Measurements from ENCODE around the gene ARRB2.

The ARRB2 gene

GRCh38 chr17:4666296-4666695 is 44.1 kb upstream of the ARRB2 start:
- TF ChIP-seq FOXP2 (optimal IDR thresholded peaks at IDR 0.05; ENCODE audit: borderline replicate concordance, extremely low read depth, extremely low read length, insufficient read depth), result no peak
- TF ChIP-seq, protein P1, sequence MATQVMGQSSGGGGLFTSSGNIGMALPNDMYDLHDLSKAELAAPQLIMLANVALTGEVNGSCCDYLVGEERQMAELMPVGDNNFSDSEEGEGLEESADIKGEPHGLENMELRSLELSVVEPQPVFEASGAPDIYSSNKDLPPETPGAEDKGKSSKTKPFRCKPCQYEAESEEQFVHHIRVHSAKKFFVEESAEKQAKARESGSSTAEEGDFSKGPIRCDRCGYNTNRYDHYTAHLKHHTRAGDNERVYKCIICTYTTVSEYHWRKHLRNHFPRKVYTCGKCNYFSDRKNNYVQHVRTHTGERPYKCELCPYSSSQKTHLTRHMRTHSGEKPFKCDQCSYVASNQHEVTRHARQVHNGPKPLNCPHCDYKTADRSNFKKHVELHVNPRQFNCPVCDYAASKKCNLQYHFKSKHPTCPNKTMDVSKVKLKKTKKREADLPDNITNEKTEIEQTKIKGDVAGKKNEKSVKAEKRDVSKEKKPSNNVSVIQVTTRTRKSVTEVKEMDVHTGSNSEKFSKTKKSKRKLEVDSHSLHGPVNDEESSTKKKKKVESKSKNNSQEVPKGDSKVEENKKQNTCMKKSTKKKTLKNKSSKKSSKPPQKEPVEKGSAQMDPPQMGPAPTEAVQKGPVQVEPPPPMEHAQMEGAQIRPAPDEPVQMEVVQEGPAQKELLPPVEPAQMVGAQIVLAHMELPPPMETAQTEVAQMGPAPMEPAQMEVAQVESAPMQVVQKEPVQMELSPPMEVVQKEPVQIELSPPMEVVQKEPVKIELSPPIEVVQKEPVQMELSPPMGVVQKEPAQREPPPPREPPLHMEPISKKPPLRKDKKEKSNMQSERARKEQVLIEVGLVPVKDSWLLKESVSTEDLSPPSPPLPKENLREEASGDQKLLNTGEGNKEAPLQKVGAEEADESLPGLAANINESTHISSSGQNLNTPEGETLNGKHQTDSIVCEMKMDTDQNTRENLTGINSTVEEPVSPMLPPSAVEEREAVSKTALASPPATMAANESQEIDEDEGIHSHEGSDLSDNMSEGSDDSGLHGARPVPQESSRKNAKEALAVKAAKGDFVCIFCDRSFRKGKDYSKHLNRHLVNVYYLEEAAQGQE (IDR thresholded peaks at IDR 0.05; ENCODE audit: insufficient read depth in 1 of 2, low read depth in 2 of 2, low read length in 2 of 2), result no peak
- no peak for TF ChIP-seq TAF1 (IDR thresholded peaks at IDR 0.05; ENCODE audit: borderline replicate concordance, insufficient read depth, low read length)
- TF ChIP-seq POLR2AphosphoS5 (IDR thresholded peaks at IDR 0.05; ENCODE audit: low read depth, low read length), result no peak
- no peak for TF ChIP-seq SIN3A (IDR thresholded peaks at IDR 0.05; ENCODE audit: borderline replicate concordance, insufficient read depth, low read length)

DNA sequence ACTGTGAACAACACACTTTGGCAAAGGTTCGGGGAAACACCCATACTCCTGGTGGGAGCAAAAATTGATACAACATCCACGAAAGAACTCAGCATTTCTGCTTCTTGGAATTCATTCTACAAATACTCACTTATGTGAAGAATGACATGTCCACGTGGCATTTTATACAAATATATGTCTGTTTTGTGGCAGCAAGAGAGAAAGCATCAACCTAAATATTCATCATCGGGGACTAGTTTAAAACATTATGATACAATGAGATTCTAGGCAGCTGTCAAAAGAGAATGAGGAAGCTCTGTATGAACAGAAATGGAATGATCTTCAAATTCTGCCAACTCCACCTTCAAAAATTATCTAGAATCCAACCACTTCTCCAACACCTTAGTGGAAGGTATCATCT is 43.3 kb upstream of the ARRB2 start:
- TF ChIP-seq FOXP2 (optimal IDR thresholded peaks at IDR 0.05; ENCODE audit: borderline replicate concordance, extremely low read depth, extremely low read length, insufficient read depth) (no peak), SIN3A (IDR thresholded peaks at IDR 0.05; ENCODE audit: borderline replicate concordance, insufficient read depth, low read length) (no peak), POLR2AphosphoS5 (IDR thresholded peaks at IDR 0.05; ENCODE audit: low read depth, low read length) (no peak), TAF1 (IDR thresholded peaks at IDR 0.05; ENCODE audit: borderline replicate concordance, insufficient read depth, low read length) (no peak)
- TF ChIP-seq, protein P1 (IDR thresholded peaks at IDR 0.05; ENCODE audit: insufficient read depth in 1 of 2, low read depth in 2 of 2, low read length in 2 of 2), result no peak

GRCh38 chr17:4672055-4672630 is 38.3 kb upstream of the ARRB2 start:
- TF ChIP-seq SIN3A (IDR thresholded peaks at IDR 0.05; ENCODE audit: borderline replicate concordance, insufficient read depth, low read length) (no peak), POLR2AphosphoS5 (IDR thresholded peaks at IDR 0.05; ENCODE audit: low read depth, low read length) (no peak), TAF1 (IDR thresholded peaks at IDR 0.05; ENCODE audit: borderline replicate concordance, insufficient read depth, low read length) (no peak), FOXP2 (optimal IDR thresholded peaks at IDR 0.05; ENCODE audit: borderline replicate concordance, extremely low read depth, extremely low read length, insufficient read depth) (no peak)
- TF ChIP-seq, protein P1 (IDR thresholded peaks at IDR 0.05; ENCODE audit: insufficient read depth in 1 of 2, low read depth in 2 of 2, low read length in 2 of 2), result no peak

GRCh38 chr17:4672751-4673150 is 37.7 kb upstream of the ARRB2 start:
- TF ChIP-seq FOXP2 (optimal IDR thresholded peaks at IDR 0.05; ENCODE audit: borderline replicate concordance, extremely low read depth, extremely low read length, insufficient read depth) (no peak), SIN3A (IDR thresholded peaks at IDR 0.05; ENCODE audit: borderline replicate concordance, insufficient read depth, low read length) (no peak), POLR2AphosphoS5 (IDR thresholded peaks at IDR 0.05; ENCODE audit: low read depth, low read length) (no peak), TAF1 (IDR thresholded peaks at IDR 0.05; ENCODE audit: borderline replicate concordance, insufficient read depth, low read length) (no peak)
- TF ChIP-seq, protein P1 (IDR thresholded peaks at IDR 0.05; ENCODE audit: insufficient read depth in 1 of 2, low read depth in 2 of 2, low read length in 2 of 2), result no peak

Measured in PFSK-1 (cell line).